Gastroesophageal sphincter (tissue), 3 donors: ENCODE measurements around the gene CALML5.

Experiments used
- EP300 ChIP-seq: sonication (generic); formaldehyde crosslinking; IDR thresholded peaks from one replicate; pipeline ENCODE4 v1.6.1; 2017; ENCODE audit warnings: antibody characterized with exemption, mild to moderate bottlenecking
- POLR2A ChIP-seq, 2 donors: fragments of 450-650 bp; IDR thresholded peaks; one replicate each; pipeline ENCODE4 v1.6.1; 2017; ENCODE audit warnings: antibody characterized with exemption in 2 of 2, mild to moderate bottlenecking in 2 of 2, moderate library complexity in 1 of 2
- POLR2AphosphoS5 ChIP-seq: sonication (generic); formaldehyde crosslinking; IDR thresholded peaks from one replicate; pipeline ENCODE4 v1.6.1; 2017; ENCODE audit warnings: antibody characterized with exemption
- TF ChIP-seq, protein P1 (sequence below), 4 experiments: fragments of 200-600 bp in 2 of 4; fragments of 450-650 bp in 2 of 4; sonication (generic) in 1 of 4; IDR thresholded peaks; one replicate each; pipeline ENCODE4 v1.5.1; 2017 to 2019; ENCODE audit warnings: antibody characterized with exemption in 4 of 4, mild to moderate bottlenecking in 2 of 4, moderate library complexity in 2 of 4

DNA sequence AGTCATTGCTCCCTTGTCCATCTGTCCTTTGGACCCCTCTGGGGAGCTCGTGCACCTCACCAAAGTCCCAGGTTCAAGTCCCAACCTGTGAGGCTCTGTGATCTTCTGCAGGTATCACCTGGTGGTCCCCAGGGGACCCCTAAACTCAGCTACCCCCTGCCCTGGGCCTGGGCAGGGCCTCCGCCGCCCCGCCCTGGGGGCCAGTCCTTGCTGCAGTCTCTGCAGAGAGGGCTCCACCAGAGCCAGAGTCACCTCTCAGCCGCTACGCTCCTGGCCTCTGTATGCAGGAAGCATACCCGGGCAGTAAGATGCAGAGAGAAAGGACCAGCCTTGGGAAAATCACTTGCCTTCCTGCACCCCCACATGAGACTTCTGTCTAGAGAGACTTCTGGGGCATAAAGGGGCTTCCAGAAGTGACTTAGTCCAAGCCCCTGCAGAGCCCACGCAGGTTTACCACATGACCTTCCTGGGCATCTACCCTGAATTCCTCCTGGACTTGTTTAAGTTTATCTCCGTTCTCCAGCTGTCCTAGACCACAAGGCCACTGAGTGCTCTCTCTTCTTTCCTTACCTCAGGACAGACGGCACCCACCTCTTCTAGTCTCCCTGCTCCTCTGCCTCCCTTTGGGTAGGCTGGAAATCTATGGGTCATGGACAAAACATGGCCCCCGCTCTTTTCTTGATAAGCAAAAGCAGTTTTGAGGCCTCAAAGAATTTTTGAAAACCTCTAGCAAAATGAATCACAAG lies 21.2 kb downstream of the CALML5 start:
- TF ChIP-seq, protein P1, sequence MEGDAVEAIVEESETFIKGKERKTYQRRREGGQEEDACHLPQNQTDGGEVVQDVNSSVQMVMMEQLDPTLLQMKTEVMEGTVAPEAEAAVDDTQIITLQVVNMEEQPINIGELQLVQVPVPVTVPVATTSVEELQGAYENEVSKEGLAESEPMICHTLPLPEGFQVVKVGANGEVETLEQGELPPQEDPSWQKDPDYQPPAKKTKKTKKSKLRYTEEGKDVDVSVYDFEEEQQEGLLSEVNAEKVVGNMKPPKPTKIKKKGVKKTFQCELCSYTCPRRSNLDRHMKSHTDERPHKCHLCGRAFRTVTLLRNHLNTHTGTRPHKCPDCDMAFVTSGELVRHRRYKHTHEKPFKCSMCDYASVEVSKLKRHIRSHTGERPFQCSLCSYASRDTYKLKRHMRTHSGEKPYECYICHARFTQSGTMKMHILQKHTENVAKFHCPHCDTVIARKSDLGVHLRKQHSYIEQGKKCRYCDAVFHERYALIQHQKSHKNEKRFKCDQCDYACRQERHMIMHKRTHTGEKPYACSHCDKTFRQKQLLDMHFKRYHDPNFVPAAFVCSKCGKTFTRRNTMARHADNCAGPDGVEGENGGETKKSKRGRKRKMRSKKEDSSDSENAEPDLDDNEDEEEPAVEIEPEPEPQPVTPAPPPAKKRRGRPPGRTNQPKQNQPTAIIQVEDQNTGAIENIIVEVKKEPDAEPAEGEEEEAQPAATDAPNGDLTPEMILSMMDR (IDR thresholded peaks at IDR 0.05): no peak
- TF ChIP-seq POLR2A (IDR thresholded peaks at IDR 0.05) (no peak), POLR2AphosphoS5 (no peak), EP300 (no peak)
